ENCODE results near the gene PPEF1. TPM values are rescaled to one million over a fixed set of nuclear protein-coding genes. Genes with fewer than 3 reads are reported as not detected.

The PPEF1 gene
- total and polyA plus RNA-seq, 9 of the 15 experiments (the other 6 are each of a cell fraction or from before 2014, with no cell fraction given), result not detected

DNA sequence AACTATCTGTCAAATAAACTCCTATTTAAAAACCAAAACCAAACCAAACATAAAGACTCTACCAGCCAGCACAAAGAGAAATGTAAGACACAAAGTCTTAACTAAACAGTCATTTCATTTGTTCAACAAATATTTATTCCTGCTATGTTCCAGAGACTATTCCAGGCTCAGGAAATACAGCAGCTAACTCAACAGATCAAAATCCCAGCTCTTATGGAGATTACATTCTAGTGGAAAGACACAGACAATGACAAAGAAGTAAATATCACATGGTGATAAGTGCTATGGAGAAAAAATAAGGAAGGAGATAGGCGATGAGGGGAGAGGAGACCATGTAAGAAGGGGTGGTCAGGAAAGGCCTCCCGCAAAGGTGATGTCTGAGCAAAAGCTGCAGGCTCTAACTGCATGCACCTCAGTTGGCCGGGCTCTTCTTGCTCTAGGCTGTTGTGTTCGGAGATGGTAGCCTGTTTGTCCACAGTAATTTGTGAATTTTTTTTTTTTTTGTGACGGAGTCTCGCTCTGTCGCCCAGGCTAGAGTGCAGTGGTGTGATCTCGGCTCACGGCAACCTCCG, 15.1 kb downstream of the PPEF1 start (continued):
- no peak for TF ChIP-seq GTF2E2 (tag; IDR thresholded peaks at IDR 0.05)
- TF ChIP-seq NFYB (IDR thresholded peaks at IDR 0.05; ENCODE audit: extremely low read depth, insufficient read length), result no peak
- TF ChIP-seq HNRNPUL1 (IDR thresholded peaks at IDR 0.05; ENCODE audit: low read length), result no peak
- no peak for TF ChIP-seq CEBPG (CRISPR knock-in tag; IDR thresholded peaks at IDR 0.05)
- TF ChIP-seq CEBPG (tag; conservative IDR thresholded peaks at IDR 0.05 in 1 of 2, IDR thresholded peaks at IDR 0.05 in 1 of 2), result no peak
- no peak for TF ChIP-seq ZNF507 (tag; conservative IDR thresholded peaks at IDR 0.05)
- no peak for TF ChIP-seq PRPF4 (IDR thresholded peaks at IDR 0.05; ENCODE audit: insufficient read depth, low read depth, low read length, poor library complexity, severe bottlenecking)

- no peaks in the 10 kb centered on the region for H3K36me3 ChIP-seq (ENCODE audit: control insufficient read depth, insufficient read depth, low read length)
- H3K4me2 ChIP-seq (ENCODE audit: insufficient read depth, low read length), result no peak overlapping the region
- H3K9ac ChIP-seq (ENCODE audit: insufficient read depth in 1 of 2, low read depth in 2 of 2, low read length in 2 of 2), result no peak overlapping the region
- H3K9me1 ChIP-seq (ENCODE audit: control insufficient read depth, insufficient read depth, low read length), result no peaks in the 10 kb centered on the region
- no peaks in the 10 kb centered on the region for H3K79me2 ChIP-seq (ENCODE audit: control insufficient read depth, insufficient read depth, low read length)
- no peak overlapping the region for H3K27ac ChIP-seq (ENCODE audit: extremely low read depth, low read depth, low read length)
- FAIRE-seq (no peak), ATAC-seq (no peak), DNase-seq (ENCODE audit: extremely low read depth in 1 of 4, low spot score in 3 of 4) (no peak)
- H3K4me3 ChIP-seq, result no peak overlapping the region
- intact Hi-C loops (cut with micrococcal nuclease), result no loop called here
- H2AFZ ChIP-seq (ENCODE audit: low read depth, low read length), result no peak overlapping the region
- no peaks in the 10 kb centered on the region for H3K9me3 ChIP-seq (replicated peaks; ENCODE audit: control insufficient read depth, insufficient read depth, low read depth, low read length)
- POLR2A ChIA-PET, result no interaction called here
- no TSS peak for BruUV-seq (replicated peaks)
- 0% methylated on average over 6 of the region's 8 CpGs for WGBS (ENCODE audit: insufficient coverage, low coverage, missing lambda C conversion rate)
- H4K20me1 ChIP-seq (replicated peaks; ENCODE audit: control insufficient read depth, insufficient read depth, low read length), result no peaks in the 10 kb centered on the region
- in situ Hi-C loops (cut with MboI), result no loop called here
- H3K27me3 ChIP-seq (ENCODE audit: control insufficient read depth in 2 of 2, insufficient read depth in 2 of 2, low read length in 2 of 2), result peaks cover 0 to 10% of the 10 kb centered on the region in 2 experiments; a peak in 1 of 5 replicates
- no peaks in the 10 kb centered on the region for H3K4me1 ChIP-seq (replicated peaks in 1 of 2; ENCODE audit: control insufficient read depth in 2 of 2, insufficient read depth in 2 of 2, low read length in 2 of 2)
- CTCF ChIA-PET (ENCODE audit: low intra/inter-chr PET ratio), result no interaction called here
- TF ChIP-seq, protein P1, sequence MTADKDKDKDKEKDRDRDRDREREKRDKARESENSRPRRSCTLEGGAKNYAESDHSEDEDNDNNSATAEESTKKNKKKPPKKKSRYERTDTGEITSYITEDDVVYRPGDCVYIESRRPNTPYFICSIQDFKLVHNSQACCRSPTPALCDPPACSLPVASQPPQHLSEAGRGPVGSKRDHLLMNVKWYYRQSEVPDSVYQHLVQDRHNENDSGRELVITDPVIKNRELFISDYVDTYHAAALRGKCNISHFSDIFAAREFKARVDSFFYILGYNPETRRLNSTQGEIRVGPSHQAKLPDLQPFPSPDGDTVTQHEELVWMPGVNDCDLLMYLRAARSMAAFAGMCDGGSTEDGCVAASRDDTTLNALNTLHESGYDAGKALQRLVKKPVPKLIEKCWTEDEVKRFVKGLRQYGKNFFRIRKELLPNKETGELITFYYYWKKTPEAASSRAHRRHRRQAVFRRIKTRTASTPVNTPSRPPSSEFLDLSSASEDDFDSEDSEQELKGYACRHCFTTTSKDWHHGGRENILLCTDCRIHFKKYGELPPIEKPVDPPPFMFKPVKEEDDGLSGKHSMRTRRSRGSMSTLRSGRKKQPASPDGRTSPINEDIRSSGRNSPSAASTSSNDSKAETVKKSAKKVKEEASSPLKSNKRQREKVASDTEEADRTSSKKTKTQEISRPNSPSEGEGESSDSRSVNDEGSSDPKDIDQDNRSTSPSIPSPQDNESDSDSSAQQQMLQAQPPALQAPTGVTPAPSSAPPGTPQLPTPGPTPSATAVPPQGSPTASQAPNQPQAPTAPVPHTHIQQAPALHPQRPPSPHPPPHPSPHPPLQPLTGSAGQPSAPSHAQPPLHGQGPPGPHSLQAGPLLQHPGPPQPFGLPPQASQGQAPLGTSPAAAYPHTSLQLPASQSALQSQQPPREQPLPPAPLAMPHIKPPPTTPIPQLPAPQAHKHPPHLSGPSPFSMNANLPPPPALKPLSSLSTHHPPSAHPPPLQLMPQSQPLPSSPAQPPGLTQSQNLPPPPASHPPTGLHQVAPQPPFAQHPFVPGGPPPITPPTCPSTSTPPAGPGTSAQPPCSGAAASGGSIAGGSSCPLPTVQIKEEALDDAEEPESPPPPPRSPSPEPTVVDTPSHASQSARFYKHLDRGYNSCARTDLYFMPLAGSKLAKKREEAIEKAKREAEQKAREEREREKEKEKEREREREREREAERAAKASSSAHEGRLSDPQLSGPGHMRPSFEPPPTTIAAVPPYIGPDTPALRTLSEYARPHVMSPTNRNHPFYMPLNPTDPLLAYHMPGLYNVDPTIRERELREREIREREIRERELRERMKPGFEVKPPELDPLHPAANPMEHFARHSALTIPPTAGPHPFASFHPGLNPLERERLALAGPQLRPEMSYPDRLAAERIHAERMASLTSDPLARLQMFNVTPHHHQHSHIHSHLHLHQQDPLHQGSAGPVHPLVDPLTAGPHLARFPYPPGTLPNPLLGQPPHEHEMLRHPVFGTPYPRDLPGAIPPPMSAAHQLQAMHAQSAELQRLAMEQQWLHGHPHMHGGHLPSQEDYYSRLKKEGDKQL (CRISPR knock-in tag; IDR thresholded peaks at IDR 0.05; ENCODE audit: borderline replicate concordance), result no peak
- TF ChIP-seq MTA1 (IDR thresholded peaks at IDR 0.05; ENCODE audit: borderline replicate concordance) (no peak), RFX1 (IDR thresholded peaks at IDR 0.05) (no peak; the same call in 1 of the 2 replicates), TAF1 (IDR thresholded peaks at IDR 0.05; ENCODE audit: control insufficient read depth, extremely low read depth, insufficient read depth, low read length, severe bottlenecking) (no peak), RFX5 (IDR thresholded peaks at IDR 0.05; ENCODE audit: low read depth, low read length) (no peak), POLR3A (IDR thresholded peaks at IDR 0.05; ENCODE audit: borderline replicate concordance, extremely low read depth, insufficient read depth, insufficient read length) (no peak), DMBX1 (CRISPR knock-in tag; IDR thresholded peaks at IDR 0.05; ENCODE audit: borderline replicate concordance) (no peak), ZNF77 (CRISPR knock-in tag; IDR thresholded peaks at IDR 0.05) (no peak), NRF1 (conservative IDR thresholded peaks at IDR 0.05 in 1 of 2, IDR thresholded peaks at IDR 0.05 in 1 of 2) (no peak)
Observed at GRCh38 chrX:18725310-18725943, 18.0 kb downstream of the PPEF1 start.
